BE2C (cell line): ENCODE data around the gene ROBO1. TPM values are rescaled to one million over a fixed set of nuclear protein-coding genes. Genes with fewer than 3 reads are reported as not detected.

Experiments used
- DNase-seq: peaks from one replicate; pipeline ENCODE4 v3.0.0-alpha.2; 2020
- H3K27me3 ChIP-seq: fragments of 250-450 bp; sonication (Bioruptor Pico); 2 replicates; pipeline ENCODE4 v1.5.1; 2020; ENCODE audit warnings: mild to moderate bottlenecking
- H3K36me3 ChIP-seq: fragments of 250-450 bp; sonication (Bioruptor Pico); 2 replicates; pipeline ENCODE4 v1.5.1; 2020; ENCODE audit warnings: mild to moderate bottlenecking
- H3K4me1 ChIP-seq: fragments of 250-450 bp; sonication (Bioruptor Pico); 2 replicates; pipeline ENCODE4 v1.5.1; 2020
- H3K4me3 ChIP-seq: 2 replicates; pipeline ENCODE4 v1.5.1; 2011; ENCODE audit warnings: low read depth, low read length
- H3K9me3 ChIP-seq: fragments of 250-450 bp; sonication (Bioruptor Pico); 2 replicates; pipeline ENCODE4 v1.5.1; 2020
- polyA plus RNA-seq: library from polyadenylated mRNA; unstranded; fragments of >200 nt; gene quantifications from one replicate; pipeline ENCODE4 v1.2.1, GENCODE V29; 2012; ENCODE audit warnings: low read depth, missing spikeins; ENCODE audit not compliant: insufficient read length, insufficient read depth
- TF ChIP-seq, protein P1 (sequence below): IDR thresholded peaks from 2 replicates; pipeline ENCODE4 v1.5.1; 2012; ENCODE audit warnings: mild to moderate bottlenecking, low read depth, low read length

ROBO1 gene
- 140 TPM for polyA plus RNA-seq

DNA sequence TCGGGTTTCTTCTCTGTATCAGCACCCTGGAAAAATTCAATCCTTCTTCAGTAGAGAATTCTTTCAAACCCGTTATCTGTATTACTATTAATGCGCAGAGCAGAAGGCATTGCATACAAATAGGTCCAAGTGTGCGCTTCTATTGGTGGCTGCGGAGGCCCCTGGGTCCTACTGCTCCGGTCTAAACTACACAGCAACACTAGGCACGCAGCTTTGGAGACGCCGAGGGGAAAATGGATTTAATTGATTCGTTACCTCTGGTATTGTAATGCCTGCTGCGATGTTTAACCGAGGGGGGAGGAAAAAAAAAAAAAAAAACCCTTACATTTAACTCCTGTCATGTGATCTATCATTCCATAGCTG, at the start of gene ROBO1:
ROBO1 (minus strand) TSS at position 94 of the 363 bp plus-strand sequence.
- peak within 1 kb of the TSS; percentile 89 for H3K4me3 ChIP-seq

GRCh38 chr3:79817224-79817623, 49.4 kb upstream of the ROBO1 start:
- TF ChIP-seq, protein P1, sequence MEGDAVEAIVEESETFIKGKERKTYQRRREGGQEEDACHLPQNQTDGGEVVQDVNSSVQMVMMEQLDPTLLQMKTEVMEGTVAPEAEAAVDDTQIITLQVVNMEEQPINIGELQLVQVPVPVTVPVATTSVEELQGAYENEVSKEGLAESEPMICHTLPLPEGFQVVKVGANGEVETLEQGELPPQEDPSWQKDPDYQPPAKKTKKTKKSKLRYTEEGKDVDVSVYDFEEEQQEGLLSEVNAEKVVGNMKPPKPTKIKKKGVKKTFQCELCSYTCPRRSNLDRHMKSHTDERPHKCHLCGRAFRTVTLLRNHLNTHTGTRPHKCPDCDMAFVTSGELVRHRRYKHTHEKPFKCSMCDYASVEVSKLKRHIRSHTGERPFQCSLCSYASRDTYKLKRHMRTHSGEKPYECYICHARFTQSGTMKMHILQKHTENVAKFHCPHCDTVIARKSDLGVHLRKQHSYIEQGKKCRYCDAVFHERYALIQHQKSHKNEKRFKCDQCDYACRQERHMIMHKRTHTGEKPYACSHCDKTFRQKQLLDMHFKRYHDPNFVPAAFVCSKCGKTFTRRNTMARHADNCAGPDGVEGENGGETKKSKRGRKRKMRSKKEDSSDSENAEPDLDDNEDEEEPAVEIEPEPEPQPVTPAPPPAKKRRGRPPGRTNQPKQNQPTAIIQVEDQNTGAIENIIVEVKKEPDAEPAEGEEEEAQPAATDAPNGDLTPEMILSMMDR = no peak

More for the DNA sequence above, at the start of gene ROBO1:
- H3K27me3 ChIP-seq = no peaks in the 10 kb centered on the region
- H3K36me3 ChIP-seq = no peaks in the 10 kb centered on the region
- TF ChIP-seq, protein P1 = no peak
- peak; percentile 50 for DNase-seq
- no peaks in the 10 kb centered on the region; the same call in 1 of the 2 replicates for H3K4me1 ChIP-seq
- H3K9me3 ChIP-seq = no peaks in the 10 kb centered on the region

GRCh38 chr3:79815478-79815877, 47.7 kb upstream of the ROBO1 start:
- DNase-seq = no peak
- H3K4me3 ChIP-seq = no peak overlapping the region

More at GRCh38 chr3:79817224-79817623, 49.4 kb upstream of the ROBO1 start:
- Histone ChIP-seq H3K27me3 (no peaks in the 10 kb centered on the region), H3K4me3 (no peak overlapping the region), H3K36me3 (no peaks in the 10 kb centered on the region), H3K9me3 (peaks cover 3% of the 10 kb centered on the region; the same call in 1 of the 2 replicates), H3K4me1 (no peaks in the 10 kb centered on the region)
- DNase-seq = no peak

GRCh38 chr3:79810581-79810980, 42.8 kb upstream of the ROBO1 start:
- H3K4me1 ChIP-seq = peaks cover 30% of the 10 kb centered on the region
- no peaks in the 10 kb centered on the region for H3K36me3 ChIP-seq
- H3K27me3 ChIP-seq = no peaks in the 10 kb centered on the region
- H3K9me3 ChIP-seq = no peaks in the 10 kb centered on the region
- H3K4me3 ChIP-seq = no peak overlapping the region
- TF ChIP-seq, protein P1 = no peak
- DNase-seq = no peak

More at GRCh38 chr3:79815478-79815877, 47.7 kb upstream of the ROBO1 start:
- H3K4me1 ChIP-seq = peaks cover 8% of the 10 kb centered on the region
- TF ChIP-seq, protein P1 = no peak
- H3K9me3 ChIP-seq = peaks cover 3% of the 10 kb centered on the region; the same call in 1 of the 2 replicates
- H3K27me3 ChIP-seq = no peaks in the 10 kb centered on the region
- H3K36me3 ChIP-seq = no peaks in the 10 kb centered on the region

- Histone ChIP-seq H3K4me1 (peaks cover 30% of the 10 kb centered on the region), H3K27me3 (no peaks in the 10 kb centered on the region), H3K36me3 (no peaks in the 10 kb centered on the region), H3K9me3 (no peaks in the 10 kb centered on the region), H3K4me3 (no peak overlapping the region)
- DNase-seq = peak; percentile 60
- TF ChIP-seq, protein P1 = no peak
These were observed 42.3 kb upstream of the ROBO1 start for GRCh38 chr3:79810092-79810491.

DNA sequence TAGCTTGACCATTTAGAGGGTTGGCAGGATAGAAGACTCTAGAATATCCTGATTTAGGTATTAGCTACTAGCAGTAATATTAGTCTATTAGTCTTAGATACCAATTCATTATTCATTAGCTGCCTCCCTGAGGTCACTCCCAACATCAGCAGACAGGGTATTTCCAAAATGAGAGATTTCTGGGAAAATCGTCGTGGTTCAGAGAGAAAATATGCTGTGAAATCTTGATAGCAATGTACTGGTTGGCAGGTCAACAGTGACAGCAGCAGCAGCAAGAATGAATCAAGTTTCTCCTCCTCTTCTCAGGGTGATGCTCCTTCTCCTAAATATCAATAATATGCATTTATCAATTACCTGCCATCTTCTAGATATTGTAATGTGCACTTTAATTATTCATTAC, 41.3 kb upstream of the ROBO1 start:
- TF ChIP-seq, protein P1 = no peak
- H3K4me3 ChIP-seq = no peak overlapping the region
- no peaks in the 10 kb centered on the region for H3K27me3 ChIP-seq
- DNase-seq = no peak
- no peaks in the 10 kb centered on the region for H3K9me3 ChIP-seq
- peaks cover 31% of the 10 kb centered on the region for H3K4me1 ChIP-seq
- no peaks in the 10 kb centered on the region for H3K36me3 ChIP-seq
